Measurements from ENCODE around the gene TMA7B. TPM values are rescaled to one million over a fixed set of nuclear protein-coding genes. Genes with fewer than 3 reads are reported as not detected.

TMA7B gene
- total RNA-seq, 1 donor from 2014 or later, result not detected

GRCh38 chr22:39973656-39974055 lies 13.5 kb downstream of the TMA7B start:
- Histone ChIP-seq H3K9ac (no peak overlapping the region), H3K4me3 (no peak overlapping the region), H2AFZ (replicated peaks) (no peak overlapping the region), H3K4me1 (peaks cover 30% of the 10 kb centered on the region), H4K20me1 (ENCODE audit: low read depth) (no peaks in the 10 kb centered on the region), H3K27me3 (no peaks in the 10 kb centered on the region), H3K4me2 (no peak overlapping the region), H3K79me2 (ENCODE audit: low read depth) (no peaks in the 10 kb centered on the region), H3K27ac (no peak overlapping the region), H3K9me3 (ENCODE audit: low read depth) (no peaks in the 10 kb centered on the region), H3F3A (ENCODE audit: low read depth) (peaks cover 8% of the 10 kb centered on the region), H3K36me3 (no peaks in the 10 kb centered on the region)
- peaks cover 39% of the 10 kb centered on the region for H3K4me1 Mint-ChIP-seq
- H3K36me3 Mint-ChIP-seq, result no peaks in the 10 kb centered on the region
- no peaks in the 10 kb centered on the region for H3K9me3 Mint-ChIP-seq
- no peak for DNase-seq (ENCODE audit: low spot score)
- H3K27me3 Mint-ChIP-seq (ENCODE audit: insufficient read depth, low read depth), result peaks cover 7% of the 10 kb centered on the region
- H3K4me3 Mint-ChIP-seq, result no peak overlapping the region
- H3K27ac Mint-ChIP-seq, result no peak overlapping the region
- no peak for TF ChIP-seq EZH2phosphoT487 (IDR thresholded peaks at IDR 0.05)
- no peak for TF ChIP-seq CTCF (IDR thresholded peaks at IDR 0.05)
- no peak for TF ChIP-seq EZH2 (IDR thresholded peaks at IDR 0.05)

GRCh38 chr22:39974065-39974464 lies 13.9 kb downstream of the TMA7B start:
- no peak overlapping the region for H2AFZ ChIP-seq (replicated peaks)
- H3K4me2 ChIP-seq, result no peak overlapping the region
- H3F3A ChIP-seq (ENCODE audit: low read depth), result peaks cover 4% of the 10 kb centered on the region
- no peaks in the 10 kb centered on the region for H3K9me3 ChIP-seq (ENCODE audit: low read depth)
- no peaks in the 10 kb centered on the region for H4K20me1 ChIP-seq (ENCODE audit: low read depth)
- no peaks in the 10 kb centered on the region for H3K36me3 ChIP-seq
- Mint-ChIP-seq H3K36me3 (no peaks in the 10 kb centered on the region), H3K27ac (no peak overlapping the region), H3K27me3 (ENCODE audit: insufficient read depth, low read depth) (peaks cover 7% of the 10 kb centered on the region), H3K4me3 (no peak overlapping the region), H3K4me1 (peaks cover 35% of the 10 kb centered on the region), H3K9me3 (no peaks in the 10 kb centered on the region)
- H3K27ac ChIP-seq, result no peak overlapping the region
- no peak overlapping the region for H3K9ac ChIP-seq
- no peak overlapping the region for H3K4me3 ChIP-seq
- no peak for DNase-seq (ENCODE audit: low spot score)
- no peaks in the 10 kb centered on the region for H3K79me2 ChIP-seq (ENCODE audit: low read depth)
- peaks cover 25% of the 10 kb centered on the region for H3K4me1 ChIP-seq
- no peak for TF ChIP-seq EZH2 (IDR thresholded peaks at IDR 0.05)
- no peak for TF ChIP-seq CTCF (IDR thresholded peaks at IDR 0.05)
- TF ChIP-seq EZH2phosphoT487 (IDR thresholded peaks at IDR 0.05), result no peak
- no peaks in the 10 kb centered on the region for H3K27me3 ChIP-seq

- peaks cover under 1% of the 10 kb centered on the region for H3K4me1 ChIP-seq
- DNase-seq (ENCODE audit: low spot score), result no peak
- H3K9me3 Mint-ChIP-seq, result no peaks in the 10 kb centered on the region
- no peaks in the 10 kb centered on the region for H3K9me3 ChIP-seq (ENCODE audit: low read depth)
- H3K4me3 Mint-ChIP-seq, result no peak overlapping the region
- peaks cover 9% of the 10 kb centered on the region for H3K27me3 Mint-ChIP-seq (ENCODE audit: insufficient read depth, low read depth)
- no peak overlapping the region for H3K9ac ChIP-seq
- H3K4me3 ChIP-seq, result no peak overlapping the region
- no peak overlapping the region for H3K27ac Mint-ChIP-seq
- TF ChIP-seq EZH2 (IDR thresholded peaks at IDR 0.05), result no peak
- no peak for TF ChIP-seq CTCF (IDR thresholded peaks at IDR 0.05)
- no peak for TF ChIP-seq EZH2phosphoT487 (IDR thresholded peaks at IDR 0.05)
- no peaks in the 10 kb centered on the region for H3F3A ChIP-seq (ENCODE audit: low read depth)
- peaks cover 14% of the 10 kb centered on the region for H3K4me1 Mint-ChIP-seq
- H3K79me2 ChIP-seq (ENCODE audit: low read depth), result no peaks in the 10 kb centered on the region
- H3K27me3 ChIP-seq, result no peaks in the 10 kb centered on the region
- no peak overlapping the region for H3K27ac ChIP-seq
- no peaks in the 10 kb centered on the region for H3K36me3 ChIP-seq
- no peaks in the 10 kb centered on the region for H3K36me3 Mint-ChIP-seq
- no peak overlapping the region for H2AFZ ChIP-seq (replicated peaks)
- no peak overlapping the region for H3K4me2 ChIP-seq
- no peaks in the 10 kb centered on the region for H4K20me1 ChIP-seq (ENCODE audit: low read depth)
These were observed 18.9 kb downstream of the TMA7B start for GRCh38 chr22:39979048-39979447.
